HCT116 (cell line): ENCODE results near the gene ZFHX3. TPM values are rescaled to one million over a fixed set of nuclear protein-coding genes. Genes with fewer than 3 reads are reported as not detected.

Source experiments
- ATAC-seq: fragments of 200-7000 bp; cut with Tn5 transposase; 2 replicates; pipeline ENCODE4 v1.9.1; 2020; ENCODE audit warnings: mild to moderate bottlenecking, moderate library complexity
- BruUV-seq: library from RNA; stranded (reverse); fragments of 400-500 nt; replicated peaks from 2 replicates; lab custom pipeline; 2021; lab: Mats Ljungman, UMichigan
- CTCF ChIA-PET: fragments of 300-600 bp; sonication (Branson Sonifier 250); formaldehyde crosslinking; loops from one replicate; lab custom pipeline; 2021; ENCODE audit warnings: antibody characterized with exemption; lab: Charles Lee
- POLR2A ChIA-PET: fragments of 300-600, 350-600 bp; sonication (Branson Sonifier 250); formaldehyde crosslinking; loops from one replicate; lab custom pipeline; 2021; ENCODE audit warnings: antibody characterized with exemption; lab: Charles Lee
- RAD21 ChIA-PET, 2 experiments: fragments of 300-600 bp; sonication (Branson Sonifier 250); formaldehyde crosslinking; loops; one replicate each; lab custom pipeline; 2023; ENCODE audit warnings: low total read pairs in 2 of 2; ENCODE audit not compliant: uncharacterized antibody in 2 of 2, unreplicated experiment in 2 of 2, low non-redundant PET in 1 of 2; lab: Charles Lee
- DNase-seq: peaks from one replicate; pipeline ENCODE4 v3.0.0-alpha.2; 2010; ENCODE audit warnings: low read depth, low spot score
- H2AFZ ChIP-seq: fragments of 200-600 bp; shearing (Covaris generic), sonication (generic); 2 replicates; pipeline ENCODE4 v1.6.1; 2017; ENCODE audit warnings: low read depth, mixed run types, mixed read lengths, antibody characterized with exemption, low read length; ENCODE audit not compliant: poor library complexity, severe bottlenecking
- H3K27ac ChIP-seq: 2 replicates; pipeline ENCODE4 v1.5.1; 2012; ENCODE audit warnings: low read depth, low read length
- H3K27me3 ChIP-seq: fragments of 200-600 bp; sonication (generic); 2 replicates; pipeline ENCODE4 v1.6.1; 2016; ENCODE audit warnings: mixed run types, low read length, mixed read lengths; ENCODE audit not compliant: insufficient read depth
- H3K36me3 ChIP-seq, 2 experiments: fragments of 200-500 bp in 1 of 2; fragments of 200-600 bp in 1 of 2; sonication (Bioruptor generic) in 1 of 2; sonication (generic) in 1 of 2; 2 replicates each; pipeline versions ENCODE4 v1.5.1 to v1.6.1; 2014 to 2016; ENCODE audit warnings: low read length in 2 of 2, inconsistent platforms in 1 of 2, mixed read lengths in 1 of 2, mixed run types in 1 of 2; ENCODE audit not compliant: insufficient read depth in 2 of 2, control insufficient read depth in 1 of 2
- H3K4me1 ChIP-seq, 2 experiments: fragments of 200-600 bp in 1 of 2; sonication (generic) in 1 of 2; 2 replicates each; pipeline versions ENCODE4 v1.5.1 to v1.6.1; 2012 to 2017; ENCODE audit warnings: low read length in 2 of 2, inconsistent platforms in 1 of 2, mild to moderate bottlenecking in 1 of 2, mixed read lengths in 1 of 2, mixed run types in 1 of 2, moderate library complexity in 1 of 2; ENCODE audit not compliant: insufficient read depth in 2 of 2, control insufficient read depth in 1 of 2
- H3K4me2 ChIP-seq: fragments of 200-600 bp; sonication (generic); 2 replicates; pipeline ENCODE4 v1.6.1; 2017; ENCODE audit warnings: mixed run types, low read length, mixed read lengths
- H3K4me3 ChIP-seq, 2 experiments: fragments of 200-600 bp in 1 of 2; sonication (generic) in 1 of 2; replicated peaks in 1 of 2; 2 replicates each; pipeline ENCODE4 v1.5.1; 2011 to 2016; ENCODE audit warnings: low read length in 2 of 2, control low read depth in 1 of 2, low read depth in 1 of 2, mild to moderate bottlenecking in 1 of 2, mixed read lengths in 1 of 2, mixed run types in 1 of 2
- H3K79me2 ChIP-seq: fragments of 200-600 bp; sonication (generic); 2 replicates; pipeline ENCODE4 v1.6.1; 2017; ENCODE audit warnings: mild to moderate bottlenecking, mixed run types, low read length, moderate library complexity, mixed read lengths; ENCODE audit not compliant: insufficient read depth
- H3K9ac ChIP-seq: fragments of 200-600 bp; sonication (generic); 2 replicates; pipeline ENCODE4 v1.6.1; 2016; ENCODE audit warnings: low read length, mixed read lengths
- H3K9me2 ChIP-seq: fragments of 200-600 bp; sonication (generic), shearing (Covaris generic); 2 replicates; pipeline ENCODE4 v1.6.1; 2017; ENCODE audit warnings: mixed run types, mild to moderate bottlenecking, moderate library complexity; ENCODE audit not compliant: insufficient read depth
- H3K9me3 ChIP-seq, 2 experiments: fragments of 200-500 bp in 1 of 2; fragments of 200-600 bp in 1 of 2; sonication (Bioruptor generic) in 1 of 2; sonication (generic) in 1 of 2; 2 replicates each; pipeline ENCODE4 v1.6.1; 2014 to 2017; ENCODE audit warnings: low read length in 2 of 2, mixed read lengths in 2 of 2, inconsistent platforms in 1 of 2, low read depth in 1 of 2, mild to moderate bottlenecking in 1 of 2, mixed run types in 1 of 2, moderate library complexity in 1 of 2; ENCODE audit not compliant: control insufficient read depth in 1 of 2, insufficient read depth in 1 of 2
- H4K20me1 ChIP-seq: fragments of 200-600 bp; sonication (generic), shearing (Covaris generic); 2 replicates; pipeline ENCODE4 v1.6.1; 2017; ENCODE audit warnings: mixed run types, mild to moderate bottlenecking, moderate library complexity; ENCODE audit not compliant: insufficient read depth
- CBX3 ChIP-seq: IDR thresholded peaks from 2 replicates; pipeline ENCODE4 v1.6.1; 2012; ENCODE audit warnings: low read depth
- CEBPB ChIP-seq: IDR thresholded peaks from 2 replicates; pipeline ENCODE4 v1.6.1; 2012; ENCODE audit warnings: low read depth
- ELF1 ChIP-seq: IDR thresholded peaks from 2 replicates; pipeline ENCODE4 v1.6.1; 2012; ENCODE audit warnings: low read depth, borderline replicate concordance
- EZH2 ChIP-seq: fragments of 200-600 bp; sonication (generic); IDR thresholded peaks from 2 replicates; pipeline ENCODE4 v1.6.1; 2017; ENCODE audit warnings: antibody characterized with exemption, mixed run types
- JUND ChIP-seq: IDR thresholded peaks from 2 replicates; pipeline ENCODE4 v1.6.1; 2012
- POLR2A ChIP-seq: IDR thresholded peaks from 2 replicates; pipeline ENCODE4 v1.7.0; 2011; ENCODE audit warnings: borderline replicate concordance; ENCODE audit not compliant: insufficient read depth, insufficient read length; ENCODE audit errors: extremely low read depth
- POLR2AphosphoS5 ChIP-seq: IDR thresholded peaks from 2 replicates; pipeline ENCODE4 v1.6.1; 2011; ENCODE audit warnings: mild to moderate bottlenecking, low read depth, low read length, moderate library complexity
- RAD21 ChIP-seq: IDR thresholded peaks from 2 replicates; pipeline ENCODE4 v1.6.1; 2012; ENCODE audit warnings: low read depth, mild to moderate bottlenecking
- SIN3A ChIP-seq: IDR thresholded peaks from 2 replicates; pipeline ENCODE4 v1.6.1; 2012; ENCODE audit warnings: low read depth
- SP1 ChIP-seq: IDR thresholded peaks from 2 replicates; pipeline ENCODE4 v1.6.1; 2012; ENCODE audit warnings: low read depth
- SRF ChIP-seq: IDR thresholded peaks from 2 replicates; pipeline ENCODE4 v1.6.1; 2012; ENCODE audit warnings: low read depth
- TCF7L2 ChIP-seq: IDR thresholded peaks from 2 replicates; pipeline ENCODE4 v1.7.0; 2011; ENCODE audit warnings: borderline replicate concordance, inconsistent platforms; ENCODE audit not compliant: insufficient read depth, insufficient read length; ENCODE audit errors: extremely low read depth
- YY1 ChIP-seq: IDR thresholded peaks from 2 replicates; pipeline ENCODE4 v1.6.1; 2011; ENCODE audit warnings: low read length, low read depth, moderate library complexity, mild to moderate bottlenecking; ENCODE audit not compliant: insufficient replicate concordance; ENCODE audit errors: extremely low read depth
- ZFX ChIP-seq: fragments of 450-650 bp; IDR thresholded peaks from 2 replicates; pipeline ENCODE4 v1.6.1; 2017
- ZNF274 ChIP-seq: fragments of 200-500 bp; sonication (Bioruptor generic); IDR thresholded peaks from 2 replicates; pipeline ENCODE4 v1.6.1; 2014; ENCODE audit warnings: mild to moderate bottlenecking, low read depth, low read length, inconsistent platforms
- intact Hi-C: fragments of 100-400 bp; cut with micrococcal nuclease; formaldehyde crosslinking; loops from 2 replicates; pipeline ENCODE4 v1.10.0; 2022
- total RNA-seq: library from RNA; stranded (reverse); gene quantifications from one replicate; pipeline ENCODE4 v1.2.1, GENCODE V29; 2021; ENCODE audit not compliant: unreplicated experiment
- TF ChIP-seq, protein P1 (sequence below): IDR thresholded peaks from 2 replicates; pipeline ENCODE4 v1.6.1; 2011; ENCODE audit warnings: mild to moderate bottlenecking, low read length, moderate library complexity; ENCODE audit not compliant: insufficient replicate concordance; ENCODE audit errors: extremely low read depth
- TF ChIP-seq, protein P2 (sequence below), 3 experiments: fragments of 200-600 bp in 1 of 3; sonication (generic) in 1 of 3; IDR thresholded peaks in 2 of 3; conservative IDR thresholded peaks in 1 of 3; 2 replicates each; pipeline ENCODE4 v1.5.1; 2012 to 2017; ENCODE audit warnings: low read depth in 2 of 3, low read length in 2 of 3, antibody characterized with exemption in 1 of 3, borderline replicate concordance in 1 of 3, control low read depth in 1 of 3, mild to moderate bottlenecking in 1 of 3, mixed read lengths in 1 of 3, mixed run types in 1 of 3, moderate library complexity in 1 of 3; ENCODE audit not compliant: insufficient read depth in 1 of 3
- TF ChIP-seq, protein P3 (sequence below): IDR thresholded peaks from 2 replicates; pipeline ENCODE4 v1.6.1; 2012; ENCODE audit warnings: low read depth
- TF ChIP-seq, protein P4 (sequence below): IDR thresholded peaks from 2 replicates; pipeline ENCODE4 v1.6.1; 2012
- TF ChIP-seq, protein P5 (sequence below): IDR thresholded peaks from 2 replicates; pipeline ENCODE4 v1.6.1; 2012

ZFHX3 gene
- total RNA-seq, 1 experiment from 2014 or later: 6.3 TPM

DNA sequence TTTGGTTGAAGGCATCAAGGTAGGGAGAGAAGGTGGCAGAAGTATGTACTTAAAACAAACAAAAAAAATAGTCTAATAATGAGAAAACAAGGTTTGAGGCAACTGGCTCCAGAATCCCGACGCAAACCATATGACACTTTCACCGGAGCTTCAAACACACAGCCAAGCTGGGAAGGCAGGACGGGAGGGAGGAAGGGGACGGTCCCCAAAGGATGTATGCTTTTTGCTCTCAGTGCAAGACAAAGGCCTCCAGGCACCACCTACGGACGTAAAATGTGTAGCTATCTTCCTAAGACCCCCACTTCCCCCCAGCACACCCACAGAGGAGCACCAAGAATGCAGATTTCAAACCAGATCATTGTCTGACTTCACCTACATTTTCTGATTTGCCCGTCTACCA is 102.3 kb downstream of the ZFHX3 start:
- H3K4me1 ChIP-seq: no peaks in the 10 kb centered on the region
- H3K27ac ChIP-seq: no peak overlapping the region
- H3K4me2 ChIP-seq: no peak overlapping the region
- 0 out of 2 replicates have a peak, but pooled peaks cover 2% of the 10 kb centered on the region for H3K79me2 ChIP-seq
- no peaks in the 10 kb centered on the region for H3K9me3 ChIP-seq
- no peaks in the 10 kb centered on the region for H4K20me1 ChIP-seq
- ChIA-PET RAD21 (interaction anchor here in 1 of 2 experiments (0.5 kb wide), 1 partner anchor 110 kb away, joined by 3 read pairs; no protein-coding TSS in a partner anchor), POLR2A (no interaction called here), CTCF (interaction anchor here (0.9 kb wide), 1 partner anchor 113 kb away, joined by 3 read pairs; no protein-coding TSS in a partner anchor)
- no peak for ATAC-seq
- BruUV-seq: no TSS peak
- 0 out of 4 replicates have a peak, but pooled peaks cover 0 to 9% of the 10 kb centered on the region in 2 experiments for H3K36me3 ChIP-seq
- no peak overlapping the region for H3K9ac ChIP-seq
- TF ChIP-seq, protein P1, sequence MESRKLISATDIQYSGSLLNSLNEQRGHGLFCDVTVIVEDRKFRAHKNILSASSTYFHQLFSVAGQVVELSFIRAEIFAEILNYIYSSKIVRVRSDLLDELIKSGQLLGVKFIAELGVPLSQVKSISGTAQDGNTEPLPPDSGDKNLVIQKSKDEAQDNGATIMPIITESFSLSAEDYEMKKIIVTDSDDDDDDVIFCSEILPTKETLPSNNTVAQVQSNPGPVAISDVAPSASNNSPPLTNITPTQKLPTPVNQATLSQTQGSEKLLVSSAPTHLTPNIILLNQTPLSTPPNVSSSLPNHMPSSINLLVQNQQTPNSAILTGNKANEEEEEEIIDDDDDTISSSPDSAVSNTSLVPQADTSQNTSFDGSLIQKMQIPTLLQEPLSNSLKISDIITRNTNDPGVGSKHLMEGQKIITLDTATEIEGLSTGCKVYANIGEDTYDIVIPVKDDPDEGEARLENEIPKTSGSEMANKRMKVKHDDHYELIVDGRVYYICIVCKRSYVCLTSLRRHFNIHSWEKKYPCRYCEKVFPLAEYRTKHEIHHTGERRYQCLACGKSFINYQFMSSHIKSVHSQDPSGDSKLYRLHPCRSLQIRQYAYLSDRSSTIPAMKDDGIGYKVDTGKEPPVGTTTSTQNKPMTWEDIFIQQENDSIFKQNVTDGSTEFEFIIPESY: no peak
- TF ChIP-seq, protein P2, sequence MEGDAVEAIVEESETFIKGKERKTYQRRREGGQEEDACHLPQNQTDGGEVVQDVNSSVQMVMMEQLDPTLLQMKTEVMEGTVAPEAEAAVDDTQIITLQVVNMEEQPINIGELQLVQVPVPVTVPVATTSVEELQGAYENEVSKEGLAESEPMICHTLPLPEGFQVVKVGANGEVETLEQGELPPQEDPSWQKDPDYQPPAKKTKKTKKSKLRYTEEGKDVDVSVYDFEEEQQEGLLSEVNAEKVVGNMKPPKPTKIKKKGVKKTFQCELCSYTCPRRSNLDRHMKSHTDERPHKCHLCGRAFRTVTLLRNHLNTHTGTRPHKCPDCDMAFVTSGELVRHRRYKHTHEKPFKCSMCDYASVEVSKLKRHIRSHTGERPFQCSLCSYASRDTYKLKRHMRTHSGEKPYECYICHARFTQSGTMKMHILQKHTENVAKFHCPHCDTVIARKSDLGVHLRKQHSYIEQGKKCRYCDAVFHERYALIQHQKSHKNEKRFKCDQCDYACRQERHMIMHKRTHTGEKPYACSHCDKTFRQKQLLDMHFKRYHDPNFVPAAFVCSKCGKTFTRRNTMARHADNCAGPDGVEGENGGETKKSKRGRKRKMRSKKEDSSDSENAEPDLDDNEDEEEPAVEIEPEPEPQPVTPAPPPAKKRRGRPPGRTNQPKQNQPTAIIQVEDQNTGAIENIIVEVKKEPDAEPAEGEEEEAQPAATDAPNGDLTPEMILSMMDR (IDR thresholded peaks at IDR 0.05 in 2 of 3, conservative IDR thresholded peaks at IDR 0.05 in 1 of 3; ENCODE audit: borderline replicate concordance in 1 of 3, insufficient read depth in 1 of 3, low read depth in 2 of 3, low read length in 2 of 3): no peak
- TF ChIP-seq YY1: no peak
- no peak for TF ChIP-seq ZFX
- TF ChIP-seq POLR2A: no peak
- TF ChIP-seq RAD21: no peak
- no peak for TF ChIP-seq SIN3A
- TF ChIP-seq TCF7L2: no peak
- TF ChIP-seq JUND: no peak
- TF ChIP-seq SP1: no peak
- no peak for TF ChIP-seq SRF
- TF ChIP-seq, protein P3, sequence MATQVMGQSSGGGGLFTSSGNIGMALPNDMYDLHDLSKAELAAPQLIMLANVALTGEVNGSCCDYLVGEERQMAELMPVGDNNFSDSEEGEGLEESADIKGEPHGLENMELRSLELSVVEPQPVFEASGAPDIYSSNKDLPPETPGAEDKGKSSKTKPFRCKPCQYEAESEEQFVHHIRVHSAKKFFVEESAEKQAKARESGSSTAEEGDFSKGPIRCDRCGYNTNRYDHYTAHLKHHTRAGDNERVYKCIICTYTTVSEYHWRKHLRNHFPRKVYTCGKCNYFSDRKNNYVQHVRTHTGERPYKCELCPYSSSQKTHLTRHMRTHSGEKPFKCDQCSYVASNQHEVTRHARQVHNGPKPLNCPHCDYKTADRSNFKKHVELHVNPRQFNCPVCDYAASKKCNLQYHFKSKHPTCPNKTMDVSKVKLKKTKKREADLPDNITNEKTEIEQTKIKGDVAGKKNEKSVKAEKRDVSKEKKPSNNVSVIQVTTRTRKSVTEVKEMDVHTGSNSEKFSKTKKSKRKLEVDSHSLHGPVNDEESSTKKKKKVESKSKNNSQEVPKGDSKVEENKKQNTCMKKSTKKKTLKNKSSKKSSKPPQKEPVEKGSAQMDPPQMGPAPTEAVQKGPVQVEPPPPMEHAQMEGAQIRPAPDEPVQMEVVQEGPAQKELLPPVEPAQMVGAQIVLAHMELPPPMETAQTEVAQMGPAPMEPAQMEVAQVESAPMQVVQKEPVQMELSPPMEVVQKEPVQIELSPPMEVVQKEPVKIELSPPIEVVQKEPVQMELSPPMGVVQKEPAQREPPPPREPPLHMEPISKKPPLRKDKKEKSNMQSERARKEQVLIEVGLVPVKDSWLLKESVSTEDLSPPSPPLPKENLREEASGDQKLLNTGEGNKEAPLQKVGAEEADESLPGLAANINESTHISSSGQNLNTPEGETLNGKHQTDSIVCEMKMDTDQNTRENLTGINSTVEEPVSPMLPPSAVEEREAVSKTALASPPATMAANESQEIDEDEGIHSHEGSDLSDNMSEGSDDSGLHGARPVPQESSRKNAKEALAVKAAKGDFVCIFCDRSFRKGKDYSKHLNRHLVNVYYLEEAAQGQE: no peak
- no peak for TF ChIP-seq CBX3
- no peak for TF ChIP-seq ELF1
- TF ChIP-seq CEBPB: no peak
- no peak for TF ChIP-seq EZH2
- TF ChIP-seq, protein P4, sequence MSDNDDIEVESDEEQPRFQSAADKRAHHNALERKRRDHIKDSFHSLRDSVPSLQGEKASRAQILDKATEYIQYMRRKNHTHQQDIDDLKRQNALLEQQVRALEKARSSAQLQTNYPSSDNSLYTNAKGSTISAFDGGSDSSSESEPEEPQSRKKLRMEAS: no peak
- TF ChIP-seq ZNF274: no peak
- TF ChIP-seq, protein P5, sequence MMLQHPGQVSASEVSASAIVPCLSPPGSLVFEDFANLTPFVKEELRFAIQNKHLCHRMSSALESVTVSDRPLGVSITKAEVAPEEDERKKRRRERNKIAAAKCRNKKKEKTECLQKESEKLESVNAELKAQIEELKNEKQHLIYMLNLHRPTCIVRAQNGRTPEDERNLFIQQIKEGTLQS: no peak
- no peak for TF ChIP-seq POLR2AphosphoS5
- no peaks in the 10 kb centered on the region for H3K27me3 ChIP-seq
- H3K4me3 ChIP-seq: no peak overlapping the region
- DNase-seq: no peak
- no peaks in the 10 kb centered on the region for H3K9me2 ChIP-seq
- intact Hi-C loops: no loop called here
- H2AFZ ChIP-seq: no peak overlapping the region
